ENCODE data around the gene MUCL1. TPM values are rescaled to one million over a fixed set of nuclear protein-coding genes. Genes with fewer than 3 reads are reported as not detected.

MUCL1 gene
- total and polyA plus RNA-seq, 4 donors: not detected

- 78% methylated on average over 5 of the region's 5 CpGs for WGBS
- Histone ChIP-seq H3K4me3 (ENCODE audit: low read depth in 1 of 3, low read length in 3 of 3) (no peak overlapping the region), H3K27ac (ENCODE audit: low read depth in 1 of 2, low read length in 2 of 2) (no peak overlapping the region), H3K4me1 (ENCODE audit: control insufficient read depth in 4 of 4, insufficient read depth in 4 of 4, low read length in 3 of 4) (no peaks in the 10 kb centered on the region), H3K36me3 (ENCODE audit: control insufficient read depth in 4 of 4, insufficient read depth in 3 of 4, low read depth in 1 of 4, low read length in 3 of 4) (no peaks in the 10 kb centered on the region), H3K9me3 (ENCODE audit: control insufficient read depth in 4 of 4, low read length in 3 of 4) (no peaks in the 10 kb centered on the region), H3K27me3 (ENCODE audit: control insufficient read depth in 4 of 4, insufficient read depth in 4 of 4, low read length in 3 of 4) (no peaks in the 10 kb centered on the region), H3K9ac (ENCODE audit: low read depth in 1 of 2, low read length in 2 of 2) (no peak overlapping the region)
- TF ChIP-seq JUND (IDR thresholded peaks at IDR 0.05) (no peak), MAX (IDR thresholded peaks at IDR 0.05) (no peak), NR2F2 (IDR thresholded peaks at IDR 0.05) (no peak), REST (IDR thresholded peaks at IDR 0.05) (no peak), ATF3 (IDR thresholded peaks at IDR 0.05) (no peak), EGR1 (IDR thresholded peaks at IDR 0.05; ENCODE audit: low read depth in 2 of 2) (no peak), FOXA1 (IDR thresholded peaks at IDR 0.05) (no peak), HNF4G (IDR thresholded peaks at IDR 0.05) (no peak), RAD21 (IDR thresholded peaks at IDR 0.05) (no peak)
- DNase-seq (ENCODE audit: low spot score): no peak
Measured at GRCh38 chr12:54829511-54829910, 24.8 kb upstream of the MUCL1 start.

- H3K27ac ChIP-seq (ENCODE audit: low read depth in 1 of 2, low read length in 2 of 2): no peak overlapping the region
- H3K9ac ChIP-seq (ENCODE audit: low read depth in 1 of 2, low read length in 2 of 2): no peak overlapping the region
- DNase-seq (ENCODE audit: low spot score): no peak
- H3K36me3 ChIP-seq (ENCODE audit: control insufficient read depth in 4 of 4, insufficient read depth in 3 of 4, low read depth in 1 of 4, low read length in 3 of 4): no peaks in the 10 kb centered on the region
- H3K4me3 ChIP-seq (ENCODE audit: low read depth in 1 of 3, low read length in 3 of 3): no peak overlapping the region
- H3K4me1 ChIP-seq (ENCODE audit: control insufficient read depth in 4 of 4, insufficient read depth in 4 of 4, low read length in 3 of 4): no peaks in the 10 kb centered on the region
- H3K27me3 ChIP-seq (ENCODE audit: control insufficient read depth in 4 of 4, insufficient read depth in 4 of 4, low read length in 3 of 4): no peaks in the 10 kb centered on the region
- H3K9me3 ChIP-seq (ENCODE audit: control insufficient read depth in 4 of 4, low read length in 3 of 4): no peaks in the 10 kb centered on the region
- TF ChIP-seq YY1 (IDR thresholded peaks at IDR 0.05): no peak
- no peak for TF ChIP-seq EGR1 (IDR thresholded peaks at IDR 0.05; ENCODE audit: low read depth in 2 of 2)
- TF ChIP-seq REST (IDR thresholded peaks at IDR 0.05): no peak
- TF ChIP-seq JUND (IDR thresholded peaks at IDR 0.05): no peak
- no peak for TF ChIP-seq SP1 (IDR thresholded peaks at IDR 0.05)
- no peak for TF ChIP-seq NR2F2 (IDR thresholded peaks at IDR 0.05)
- no peak for TF ChIP-seq RAD21 (IDR thresholded peaks at IDR 0.05)
- no peak for TF ChIP-seq GABPA (IDR thresholded peaks at IDR 0.05 in 1 of 2, conservative IDR thresholded peaks at IDR 0.05 in 1 of 2)
- no peak for TF ChIP-seq FOXA1 (IDR thresholded peaks at IDR 0.05)
- no peak for TF ChIP-seq TAF1 (conservative IDR thresholded peaks at IDR 0.05)
- TF ChIP-seq MAX (IDR thresholded peaks at IDR 0.05): no peak
- no peak for TF ChIP-seq FOXA2 (IDR thresholded peaks at IDR 0.05)
- no peak for TF ChIP-seq ZBTB33 (IDR thresholded peaks at IDR 0.05)
- TF ChIP-seq RXRA (IDR thresholded peaks at IDR 0.05): no peak
- TF ChIP-seq HNF4G (IDR thresholded peaks at IDR 0.05): no peak
Measured at GRCh38 chr12:54830199-54830598, 24.1 kb upstream of the MUCL1 start.

Measured in liver (tissue), 9 donors.